A549 (cell line): ENCODE results near the gene INPP4B.

Source experiments
- KDM5A ChIP-seq: fragments of 200-600 bp; sonication (generic); IDR thresholded peaks from 2 replicates; pipeline ENCODE4 v1.6.1; 2016; ENCODE audit warnings: antibody characterized with exemption, mild to moderate bottlenecking
- TF ChIP-seq, protein P1 (sequence below): fragments of >200 bp; sonication (Bioruptor Twin); formaldehyde crosslinking; IDR thresholded peaks from 3 replicates; pipeline ENCODE4 v1.5.1; 2016

- TF ChIP-seq KDM5A, result no peak
- TF ChIP-seq, protein P1, sequence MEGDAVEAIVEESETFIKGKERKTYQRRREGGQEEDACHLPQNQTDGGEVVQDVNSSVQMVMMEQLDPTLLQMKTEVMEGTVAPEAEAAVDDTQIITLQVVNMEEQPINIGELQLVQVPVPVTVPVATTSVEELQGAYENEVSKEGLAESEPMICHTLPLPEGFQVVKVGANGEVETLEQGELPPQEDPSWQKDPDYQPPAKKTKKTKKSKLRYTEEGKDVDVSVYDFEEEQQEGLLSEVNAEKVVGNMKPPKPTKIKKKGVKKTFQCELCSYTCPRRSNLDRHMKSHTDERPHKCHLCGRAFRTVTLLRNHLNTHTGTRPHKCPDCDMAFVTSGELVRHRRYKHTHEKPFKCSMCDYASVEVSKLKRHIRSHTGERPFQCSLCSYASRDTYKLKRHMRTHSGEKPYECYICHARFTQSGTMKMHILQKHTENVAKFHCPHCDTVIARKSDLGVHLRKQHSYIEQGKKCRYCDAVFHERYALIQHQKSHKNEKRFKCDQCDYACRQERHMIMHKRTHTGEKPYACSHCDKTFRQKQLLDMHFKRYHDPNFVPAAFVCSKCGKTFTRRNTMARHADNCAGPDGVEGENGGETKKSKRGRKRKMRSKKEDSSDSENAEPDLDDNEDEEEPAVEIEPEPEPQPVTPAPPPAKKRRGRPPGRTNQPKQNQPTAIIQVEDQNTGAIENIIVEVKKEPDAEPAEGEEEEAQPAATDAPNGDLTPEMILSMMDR, result no peak
These were observed 440.9 kb downstream of the INPP4B start for GRCh38 chr4:142405021-142405694.
